Liver (tissue), 3 donors: ENCODE data around the gene B4GALT5.

Experiments used
- CTCF ChIP-seq: fragments of 150-350 bp; IDR thresholded peaks from 2 replicates; pipeline ENCODE4 v1.5.1; 2017; ENCODE audit warnings: improper control_type of control experiment, low read depth, low read length; ENCODE audit not compliant: missing input control
- GABPA ChIP-seq, 2 donors: IDR thresholded peaks in 1 of 2; conservative IDR thresholded peaks in 1 of 2; 2 replicates each; pipeline ENCODE4 v1.6.1; 2016; ENCODE audit warnings: antibody characterized with exemption in 2 of 2, mild to moderate bottlenecking in 1 of 2, moderate library complexity in 1 of 2
- MAX ChIP-seq: IDR thresholded peaks from 2 replicates; pipeline ENCODE4 v1.6.1; 2016; ENCODE audit warnings: antibody characterized with exemption
- RAD21 ChIP-seq, 2 donors: IDR thresholded peaks; 2 replicates each; pipeline ENCODE4 v1.6.1; 2016; ENCODE audit warnings: antibody characterized with exemption in 2 of 2, mild to moderate bottlenecking in 2 of 2
- REST ChIP-seq: IDR thresholded peaks from 2 replicates; pipeline ENCODE4 v1.6.1; 2016; ENCODE audit warnings: antibody characterized with exemption, mild to moderate bottlenecking
- RXRA ChIP-seq, 2 donors: IDR thresholded peaks; 2 replicates each; pipeline ENCODE4 v1.6.1; 2017 to 2018; ENCODE audit warnings: antibody characterized with exemption in 2 of 2, mild to moderate bottlenecking in 1 of 2
- ZBTB33 ChIP-seq: IDR thresholded peaks from 2 replicates; pipeline ENCODE4 v1.6.1; 2016; ENCODE audit warnings: antibody characterized with exemption
- TF ChIP-seq, protein P1 (sequence below): IDR thresholded peaks from 2 replicates; pipeline ENCODE4 v1.6.1; 2016; ENCODE audit warnings: antibody characterized with exemption
- donor health status: healthy.
- donor health status: healthy.

DNA sequence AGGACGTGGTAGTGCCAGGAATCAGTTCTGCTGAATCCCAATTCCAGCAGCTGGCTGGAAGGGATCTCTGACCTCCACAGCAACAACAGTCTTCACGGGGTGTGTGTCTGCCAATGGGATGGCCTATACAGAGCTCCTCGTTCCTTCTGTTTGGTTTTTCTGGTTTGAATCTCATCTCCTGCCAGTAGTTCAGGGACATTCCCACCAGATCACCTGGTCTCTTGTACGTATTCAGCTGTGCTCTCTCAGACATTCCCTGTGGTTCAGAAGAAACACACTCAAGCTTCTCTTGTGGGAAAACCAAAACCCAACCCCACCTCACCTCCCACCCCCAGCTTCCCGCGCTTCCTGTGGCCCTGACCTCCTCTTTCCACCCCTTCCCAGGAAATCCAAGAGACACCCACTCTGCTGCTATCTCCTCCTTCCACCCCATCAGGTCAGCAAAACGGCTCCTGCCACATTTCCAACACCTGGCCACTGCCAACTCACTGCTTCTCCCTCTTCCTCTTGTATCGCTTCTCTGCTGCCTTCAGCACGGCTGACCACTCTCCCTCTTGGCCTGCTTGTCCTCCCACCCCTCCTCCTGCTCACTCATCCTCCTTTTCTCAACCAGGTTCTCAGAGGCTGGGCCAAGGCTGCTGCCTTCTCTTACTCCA, 82.5 kb downstream of the B4GALT5 start:
- no peak for TF ChIP-seq CTCF
- no peak for TF ChIP-seq RAD21 (IDR thresholded peaks at IDR 0.05)
- TF ChIP-seq, protein P1, sequence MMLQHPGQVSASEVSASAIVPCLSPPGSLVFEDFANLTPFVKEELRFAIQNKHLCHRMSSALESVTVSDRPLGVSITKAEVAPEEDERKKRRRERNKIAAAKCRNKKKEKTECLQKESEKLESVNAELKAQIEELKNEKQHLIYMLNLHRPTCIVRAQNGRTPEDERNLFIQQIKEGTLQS: no peak
- no peak for TF ChIP-seq ZBTB33
- TF ChIP-seq REST: no peak
- no peak for TF ChIP-seq MAX
- TF ChIP-seq RXRA (IDR thresholded peaks at IDR 0.05): no peak
- no peak for TF ChIP-seq GABPA (IDR thresholded peaks at IDR 0.05 in 1 of 2, conservative IDR thresholded peaks at IDR 0.05 in 1 of 2)
